ENCODE data around the gene DGLUCY. TPM values are rescaled to one million over a fixed set of nuclear protein-coding genes. Genes with fewer than 3 reads are reported as not detected.

Gene DGLUCY
- total and polyA plus RNA-seq, 2 of the 8 experiments (the other 6 are each of a cell fraction or from before 2014, with no cell fraction given): 24.9 to 31.8 TPM

GRCh38 chr14:91084516-91084915, 29.4 kb upstream of the DGLUCY start:
- Histone ChIP-seq H3K9me3 (ENCODE audit: insufficient read depth in 2 of 2, low read depth in 1 of 2, low read length in 1 of 2) (no peaks in the 10 kb centered on the region), H3K23ac (ENCODE audit: insufficient read length) (no peak overlapping the region), H2AK5ac (ENCODE audit: low read depth, low read length) (no peak overlapping the region), H2AFZ (ENCODE audit: low read length) (no peak overlapping the region), H2BK120ac (replicated peaks; ENCODE audit: low read depth, low read length) (no peak overlapping the region), H2BK20ac (ENCODE audit: low read length) (no peak overlapping the region), H3K79me1 (ENCODE audit: low read depth, low read length) (no peaks in the 10 kb centered on the region), H2BK5ac (ENCODE audit: low read depth, low read length) (no peak overlapping the region), H3K27ac (ENCODE audit: low read depth, low read length) (no peak overlapping the region), H4K91ac (replicated peaks; ENCODE audit: insufficient read length, low read length) (no peak overlapping the region), H3K4me2 (ENCODE audit: insufficient read depth in 1 of 2, low read depth in 2 of 2, low read length in 2 of 2) (no peak overlapping the region), H3K4me3 (ENCODE audit: extremely low read depth in 1 of 4, insufficient read depth in 2 of 4, low read depth in 3 of 4, low read length in 4 of 4) (no peak overlapping the region), H3K36me3 (ENCODE audit: control insufficient read depth in 2 of 4, insufficient read depth in 4 of 4, low read length in 3 of 4) (no peaks in the 10 kb centered on the region), H3K9ac (replicated peaks in 1 of 4; ENCODE audit: extremely low read depth in 1 of 4, low read depth in 3 of 4, low read length in 3 of 4) (no peak overlapping the region), H3K23me2 (ENCODE audit: low read depth, low read length) (no peaks in the 10 kb centered on the region), H3K27me3 (replicated peaks in 1 of 4; ENCODE audit: control insufficient read depth in 3 of 4, extremely low read depth in 1 of 4, insufficient read depth in 3 of 4, low read length in 3 of 4) (no peaks in the 10 kb centered on the region), H3K18ac (ENCODE audit: extremely low read depth, low read length) (no peak overlapping the region), H3K56ac (replicated peaks; ENCODE audit: insufficient read length, low read depth, low read length) (no peak overlapping the region), H4K5ac (ENCODE audit: insufficient read length, low read depth, low read length) (no peak overlapping the region), H3K14ac (ENCODE audit: insufficient read length) (no peak overlapping the region), H4K8ac (ENCODE audit: extremely low read depth, insufficient read depth, low read length) (no peak overlapping the region), H3K79me2 (ENCODE audit: control insufficient read depth in 1 of 2, insufficient read depth in 2 of 2, low read length in 2 of 2) (no peaks in the 10 kb centered on the region), H3K4ac (replicated peaks; ENCODE audit: insufficient read length, low read depth, low read length) (no peak overlapping the region), H4K20me1 (replicated peaks in 1 of 2; ENCODE audit: control insufficient read depth in 1 of 2, insufficient read depth in 2 of 2, low read length in 2 of 2) (no peaks in the 10 kb centered on the region), H2BK12ac (ENCODE audit: low read depth, low read length) (no peak overlapping the region), H3K4me1 (replicated peaks in 1 of 4; ENCODE audit: control insufficient read depth in 3 of 4, insufficient read depth in 4 of 4, low read length in 3 of 4) (no peaks in the 10 kb centered on the region), H2BK15ac (ENCODE audit: low read length) (no peak overlapping the region)
- CTCF ChIA-PET (ENCODE audit: partially characterized antibody): no interaction called here
- no peak for TF ChIP-seq CTBP2 (IDR thresholded peaks at IDR 0.05; ENCODE audit: borderline replicate concordance, insufficient read depth, insufficient read length, low read length)
- TF ChIP-seq SP2 (IDR thresholded peaks at IDR 0.05; ENCODE audit: low read length): no peak
- TF ChIP-seq ATF2 (IDR thresholded peaks at IDR 0.05; ENCODE audit: low read length): no peak
- TF ChIP-seq EGR1 (IDR thresholded peaks at IDR 0.05; ENCODE audit: borderline replicate concordance, low read depth, low read length): no peak
- TF ChIP-seq, protein P1, sequence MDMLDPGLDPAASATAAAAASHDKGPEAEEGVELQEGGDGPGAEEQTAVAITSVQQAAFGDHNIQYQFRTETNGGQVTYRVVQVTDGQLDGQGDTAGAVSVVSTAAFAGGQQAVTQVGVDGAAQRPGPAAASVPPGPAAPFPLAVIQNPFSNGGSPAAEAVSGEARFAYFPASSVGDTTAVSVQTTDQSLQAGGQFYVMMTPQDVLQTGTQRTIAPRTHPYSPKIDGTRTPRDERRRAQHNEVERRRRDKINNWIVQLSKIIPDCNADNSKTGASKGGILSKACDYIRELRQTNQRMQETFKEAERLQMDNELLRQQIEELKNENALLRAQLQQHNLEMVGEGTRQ (IDR thresholded peaks at IDR 0.05; ENCODE audit: low read length): no peak
- TF ChIP-seq BRCA1 (IDR thresholded peaks at IDR 0.05; ENCODE audit: low read depth, low read length): no peak
- no peak for TF ChIP-seq TEAD4 (IDR thresholded peaks at IDR 0.05; ENCODE audit: low read depth, low read length)
- POLR2A ChIA-PET (ENCODE audit: partially characterized antibody): no interaction called here
- FAIRE-seq: no peak
- no peak for DNase-seq (ENCODE audit: low read depth in 1 of 2, low spot score in 2 of 2)
- WGBS, 2 experiments (ENCODE audit: extremely low coverage in 1 of 2, insufficient coverage in 1 of 2, insufficient read length in 1 of 2, insufficient replicate concordance in 2 of 2, low coverage in 1 of 2, low lambda C conversion rate in 2 of 2, missing lambda C conversion rate in 1 of 2): 80% methylated on average over 2 of the region's 2 CpGs; no CpG with 5 or more reads in 1 of the 2 experiments
